HG02571 (cell line): ENCODE measurements around the gene HK2.
"Not testable (repeated sequence)": the region's sequence is repeated elsewhere in the genome, so short reads cannot be mapped to it uniquely, and the experiment has no call there.

Experiments
- ATAC-seq: cut with Tn5 transposase; IDR thresholded peaks from one replicate; pipeline ENCODE4 v1.9.1; 2021; ENCODE audit warnings: mild to moderate bottlenecking, moderate library complexity; ENCODE audit not compliant: unreplicated experiment

HK2 gene

DNA sequence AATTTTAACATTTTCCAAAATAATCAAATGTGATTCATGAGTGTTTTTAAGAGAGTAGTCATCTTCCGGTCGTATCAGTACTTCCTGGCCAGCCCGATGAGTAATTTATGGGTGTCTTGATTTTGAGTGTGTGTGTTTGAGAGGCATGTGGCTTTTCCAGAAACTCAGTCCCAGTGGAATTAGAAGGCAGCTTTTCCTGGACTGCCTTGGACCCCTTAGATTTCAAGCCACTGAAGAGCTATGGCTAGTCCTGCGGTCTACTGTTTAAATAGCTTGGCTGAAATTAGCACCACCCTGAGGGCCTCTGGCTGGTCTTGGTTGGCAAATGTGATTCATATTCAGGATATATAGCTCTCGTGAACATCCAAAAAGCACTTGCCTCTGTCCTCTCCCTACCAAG is 59.4 kb downstream of the HK2 start:
- ATAC-seq: no peak

DNA sequence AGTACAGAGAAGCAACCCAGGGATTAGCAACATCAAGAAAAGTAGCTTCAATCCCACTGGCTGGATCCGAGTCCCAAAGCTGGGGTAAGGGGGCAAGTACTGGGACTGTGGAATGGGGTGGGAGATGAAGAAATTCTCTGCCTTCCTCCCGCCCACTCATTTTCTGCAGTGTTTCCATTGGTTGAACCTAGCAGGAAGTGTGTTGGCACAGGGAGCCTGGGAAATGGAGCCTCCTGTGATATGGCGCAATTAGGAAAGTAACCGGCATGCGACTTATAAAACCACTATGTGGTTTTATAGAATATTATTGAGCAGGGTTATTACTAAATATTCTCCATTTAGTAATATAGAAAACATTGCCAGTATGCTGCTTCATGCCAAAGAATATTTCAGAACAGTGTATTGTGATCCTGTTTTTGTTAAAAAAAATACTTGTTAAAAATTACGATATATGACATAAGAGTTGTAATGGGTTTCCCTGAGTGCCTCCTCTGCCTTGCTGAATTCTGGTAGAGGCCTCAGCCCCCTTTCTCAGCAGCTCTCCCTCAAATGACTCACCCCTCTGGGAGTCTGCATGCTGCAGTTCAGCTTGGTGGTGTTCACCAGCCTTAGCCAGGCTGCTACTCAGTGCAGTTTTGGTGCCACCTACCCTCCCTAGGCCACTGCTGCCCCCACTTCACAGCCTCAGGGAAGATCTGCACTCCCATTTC is 60.5 kb downstream of the HK2 start:
- no peak for ATAC-seq

DNA sequence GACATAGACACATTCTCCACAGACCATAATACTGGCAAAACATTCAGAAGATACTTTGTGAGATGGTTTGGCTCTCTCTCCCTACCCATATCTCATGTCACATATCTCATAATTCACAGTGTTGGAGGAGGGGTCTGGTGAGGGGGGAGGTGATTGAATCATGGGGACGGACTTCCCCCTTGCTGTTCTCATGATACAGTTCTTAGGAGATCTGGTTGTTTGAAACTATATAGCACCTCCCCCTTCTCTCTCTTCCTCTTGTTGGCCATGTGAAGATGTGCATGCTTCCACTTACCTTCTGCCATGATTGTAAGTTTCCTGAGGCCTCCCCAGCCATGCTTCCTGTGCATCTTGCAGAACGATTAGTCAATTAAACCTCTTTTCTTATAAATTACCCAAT is 61.1 kb downstream of the HK2 start:
- ATAC-seq: no peak

DNA sequence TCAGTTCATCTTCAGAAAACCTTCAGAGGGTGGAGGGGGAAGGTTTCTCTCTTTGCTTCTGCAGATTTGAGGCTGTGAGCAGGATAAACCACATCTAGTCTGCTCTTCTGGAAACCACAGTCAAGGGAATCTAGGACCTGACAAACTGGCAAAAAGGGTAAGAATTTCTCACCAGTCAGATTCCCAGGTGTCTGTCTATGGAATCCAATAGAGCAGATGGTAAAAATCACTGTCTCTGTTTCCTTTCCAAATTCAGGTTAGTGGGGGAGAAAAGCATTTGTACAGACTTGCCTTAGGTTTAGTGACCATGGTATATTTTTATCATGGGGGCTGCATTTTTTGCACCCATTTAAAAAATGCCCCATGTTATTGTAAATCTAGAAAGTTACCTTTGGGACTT is 62.3 kb downstream of the HK2 start:
- ATAC-seq: no peak

DNA sequence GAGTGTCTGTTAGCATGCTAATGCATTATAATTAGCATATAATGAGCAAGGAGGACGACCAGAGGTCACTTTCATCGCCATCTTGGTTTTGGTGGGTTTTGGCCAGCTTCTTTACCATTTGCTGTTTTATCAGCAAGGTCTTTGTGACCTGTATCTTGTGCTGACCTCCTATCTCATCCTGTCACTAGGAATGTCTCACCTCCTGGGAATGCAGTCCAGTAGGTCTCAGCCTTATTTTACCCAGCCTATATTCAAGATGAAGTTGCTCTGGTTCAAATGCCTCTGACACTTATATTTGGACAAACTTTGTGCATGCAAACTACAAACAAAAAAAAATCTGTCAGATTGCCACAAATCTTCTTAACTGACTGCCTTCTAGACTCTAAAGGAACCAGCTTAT is 66.3 kb downstream of the HK2 start:
- not testable (repeated sequence) for ATAC-seq

DNA sequence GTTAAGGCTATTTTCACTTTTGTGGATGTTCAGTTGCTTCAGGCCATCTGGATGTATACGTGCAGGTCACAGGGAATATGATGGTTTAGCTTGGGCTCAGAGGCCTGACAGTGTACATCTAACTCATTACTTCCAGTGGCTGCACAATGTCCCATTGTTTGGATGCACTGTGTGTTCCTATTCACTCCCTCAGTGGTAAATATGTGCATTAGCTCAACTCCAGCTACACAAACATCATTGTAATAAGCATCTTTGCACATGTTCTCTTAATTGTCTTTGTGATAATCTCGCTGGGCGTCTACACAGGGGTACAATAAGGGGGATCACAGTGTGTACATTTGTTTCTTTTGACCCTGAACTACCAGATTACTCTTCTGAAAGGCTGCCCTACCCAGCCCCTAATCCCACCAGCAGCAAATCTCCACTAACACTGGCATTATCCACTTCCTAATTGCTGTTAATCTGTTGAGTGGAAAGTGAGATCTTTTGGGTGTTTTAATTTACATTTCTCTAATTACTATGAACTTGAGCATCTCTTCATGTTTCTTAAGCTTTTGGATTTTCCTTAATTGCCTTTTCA is 68.4 kb downstream of the HK2 start:
- ATAC-seq: no peak

DNA sequence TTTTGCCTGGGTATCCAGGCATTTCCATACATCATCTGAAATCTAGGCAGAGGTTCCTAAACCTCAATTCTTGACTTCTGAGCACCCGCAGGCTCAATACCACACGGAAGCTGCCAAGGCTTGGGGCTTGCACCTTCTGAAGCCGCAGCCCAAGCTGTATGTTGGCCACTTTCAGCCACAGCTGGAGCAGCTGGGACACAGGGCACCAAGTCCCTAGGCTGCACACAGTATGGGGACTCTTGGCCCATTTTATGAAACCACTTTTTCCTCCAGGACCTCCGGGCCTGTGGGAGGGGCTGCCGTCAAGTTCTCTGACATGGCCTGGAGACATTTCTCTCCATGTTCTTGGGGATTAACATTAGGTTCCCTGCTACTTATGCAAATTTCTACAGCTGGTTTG is 72.5 kb downstream of the HK2 start:
- ATAC-seq: no peak

DNA sequence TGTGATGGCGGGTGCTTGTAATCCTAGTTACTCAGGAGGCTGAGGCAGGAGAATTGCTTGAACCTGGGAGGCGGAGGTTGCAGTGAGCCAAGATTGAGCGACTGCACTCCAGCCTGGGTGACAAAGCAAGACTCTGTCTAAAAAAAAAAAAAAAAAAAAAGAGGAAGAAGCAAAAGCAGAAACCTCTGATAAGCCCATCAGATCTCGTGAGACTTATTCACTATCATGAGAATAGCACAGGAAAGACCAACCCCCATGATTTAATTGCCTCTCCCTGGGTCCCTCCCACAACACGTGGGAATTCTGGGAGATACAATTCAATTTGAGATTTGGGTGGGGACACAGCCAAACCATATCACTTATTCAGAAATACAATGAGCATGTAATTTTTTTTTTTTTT is 73.6 kb downstream of the HK2 start:
- ATAC-seq: not testable (repeated sequence)

DNA sequence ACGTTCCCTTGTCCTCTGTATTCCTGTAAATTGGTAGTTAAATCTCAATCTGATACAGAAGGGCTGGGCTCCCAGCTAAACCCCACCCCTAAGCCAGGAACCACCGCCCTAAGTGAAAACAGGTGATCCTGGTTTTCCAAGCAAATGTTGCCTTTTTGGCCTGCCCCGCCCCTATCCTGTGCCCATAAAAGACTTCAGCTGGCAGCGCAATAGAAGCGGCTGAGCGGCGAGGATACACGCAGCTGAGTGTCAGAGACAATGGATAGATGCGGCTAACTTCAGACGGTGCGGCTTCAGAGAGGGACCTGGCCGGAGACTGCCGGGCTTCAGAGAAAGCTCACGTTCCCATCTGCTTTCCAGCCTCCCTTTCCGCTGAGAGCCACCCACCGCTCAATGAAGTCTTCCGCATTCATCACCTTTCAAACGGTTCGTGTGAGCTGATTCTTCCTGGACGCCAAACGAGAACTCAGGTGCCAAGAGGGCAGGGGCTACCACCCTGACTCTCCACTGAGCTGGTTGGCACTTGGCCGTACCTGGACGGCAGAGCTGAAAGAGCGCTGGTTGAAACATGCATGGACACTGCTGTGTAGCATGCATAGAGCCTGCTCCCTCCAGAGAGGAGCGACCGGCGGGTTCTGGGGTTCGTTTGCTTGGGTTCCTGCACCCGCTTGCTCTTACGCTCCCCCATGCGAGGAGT is 75.0 kb downstream of the HK2 start:
- ATAC-seq: no peak

DNA sequence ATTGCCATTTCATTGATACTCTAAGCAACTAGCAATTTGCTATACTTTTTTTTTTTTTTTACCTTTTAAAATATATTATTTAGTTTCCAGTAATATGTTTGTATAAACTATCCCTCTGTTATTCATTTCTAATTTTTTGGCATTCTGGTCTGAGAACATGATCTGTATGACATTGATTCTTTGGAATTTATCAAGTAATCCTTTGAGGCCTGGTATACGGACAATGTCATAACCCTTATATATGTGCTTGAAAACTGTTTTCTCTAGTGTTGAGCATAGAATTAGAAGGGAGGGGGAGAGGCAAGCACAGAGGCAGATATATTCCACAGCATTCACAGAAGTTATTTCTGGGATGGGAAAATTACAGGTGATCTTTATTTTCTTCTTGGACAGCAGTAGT is 76.3 kb downstream of the HK2 start:
- ATAC-seq: no peak

DNA sequence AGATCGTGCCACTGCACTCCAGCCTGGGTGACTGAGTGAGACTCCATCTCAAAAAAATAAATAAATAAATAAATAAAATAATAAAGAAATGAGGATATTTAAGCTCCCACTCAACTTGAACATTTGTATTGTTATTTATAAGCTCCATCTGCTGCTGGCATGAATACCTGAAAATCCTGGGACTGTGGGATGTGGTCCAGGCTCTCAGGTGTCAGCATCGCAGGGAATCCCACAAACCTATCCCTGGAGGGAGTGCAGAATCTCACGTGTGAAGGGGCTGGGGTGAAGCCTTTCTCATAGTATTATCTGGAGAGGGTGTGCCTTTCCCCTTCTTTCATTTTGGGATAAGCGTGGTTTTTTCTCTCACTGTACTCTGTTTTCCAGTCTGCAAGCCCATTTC is 77.1 kb downstream of the HK2 start:
- ATAC-seq: no peak

DNA sequence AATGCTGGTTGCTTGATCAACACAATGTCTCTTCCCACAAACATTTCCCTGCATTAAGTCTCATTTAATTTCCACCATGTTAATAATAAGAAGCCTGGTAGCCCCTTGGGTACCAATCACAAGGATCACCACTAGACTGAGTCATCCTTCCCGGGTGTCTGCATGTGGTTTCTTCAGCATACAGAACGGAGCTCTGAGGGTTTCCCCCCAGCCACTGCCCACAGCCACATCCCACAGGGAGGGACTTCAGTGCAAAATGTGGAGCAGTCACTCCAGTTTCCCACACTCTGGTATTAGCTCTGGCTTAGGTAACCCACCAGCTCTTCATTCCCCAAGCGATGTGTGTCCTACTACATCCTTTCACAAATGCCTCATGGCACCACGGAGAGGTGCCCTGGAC is 81.8 kb downstream of the HK2 start:
- ATAC-seq: no peak

DNA sequence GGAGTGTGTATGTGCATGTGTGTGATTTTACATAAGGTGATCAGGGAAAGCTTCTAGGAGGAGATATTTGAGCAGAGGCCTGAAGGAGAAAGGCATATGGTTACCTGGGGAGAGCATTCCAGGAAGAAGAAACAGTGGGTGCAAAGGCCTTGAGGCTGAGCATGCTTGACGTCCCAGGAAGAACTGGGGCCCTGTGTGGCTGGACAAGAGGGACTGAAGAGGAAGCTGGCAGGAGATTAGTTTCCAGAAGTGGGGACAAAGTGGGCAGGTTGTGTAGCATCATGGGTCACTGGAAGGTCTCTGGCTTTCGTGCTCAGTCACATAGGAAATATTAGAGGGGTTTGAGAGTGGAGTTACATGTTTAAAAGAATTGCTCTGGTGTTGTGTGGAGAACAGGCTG is 82.5 kb downstream of the HK2 start:
- no peak for ATAC-seq

DNA sequence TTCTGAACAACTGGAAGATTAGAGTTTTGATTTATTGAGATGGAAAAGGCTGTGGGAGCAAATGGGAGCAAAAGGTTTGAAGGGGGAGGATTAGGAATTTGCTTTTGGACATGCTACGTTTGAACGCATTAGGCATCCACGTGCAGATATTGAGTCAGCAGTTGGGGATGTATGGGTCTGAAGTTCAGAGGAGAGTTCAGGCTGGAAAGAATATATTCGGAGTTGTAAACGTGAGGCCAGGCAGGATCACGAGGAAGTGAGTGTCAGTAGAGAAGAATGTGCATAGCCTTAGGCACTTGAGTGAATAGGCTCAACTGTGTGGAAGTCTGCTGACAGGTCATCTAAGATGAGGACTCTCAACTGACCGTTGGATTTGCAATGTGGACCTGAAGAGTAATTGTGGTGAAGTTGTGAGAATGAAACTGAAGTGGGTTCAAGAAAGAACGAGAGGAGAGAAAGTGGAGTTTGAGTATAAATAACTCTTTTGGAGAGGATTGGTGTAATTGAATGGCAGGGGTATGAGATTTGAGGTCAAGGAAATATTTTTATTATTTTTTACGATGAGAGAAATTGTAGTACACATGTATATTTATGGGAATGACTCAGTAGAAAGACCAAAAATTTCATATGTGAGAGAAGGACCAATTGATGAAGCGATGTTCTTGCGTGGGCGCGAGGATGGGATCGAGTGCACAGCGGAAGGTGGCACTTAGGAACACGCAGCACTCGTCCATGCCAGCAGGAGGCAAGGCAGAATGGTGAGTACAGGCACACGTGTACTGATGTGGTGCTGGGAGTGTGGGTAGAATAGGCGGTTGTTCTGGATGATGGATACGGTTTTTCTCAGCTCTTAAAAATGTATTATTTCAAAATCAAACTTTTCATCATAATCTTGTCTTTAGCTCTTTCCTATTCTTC is 84.0 kb downstream of the HK2 start:
- no peak for ATAC-seq

DNA sequence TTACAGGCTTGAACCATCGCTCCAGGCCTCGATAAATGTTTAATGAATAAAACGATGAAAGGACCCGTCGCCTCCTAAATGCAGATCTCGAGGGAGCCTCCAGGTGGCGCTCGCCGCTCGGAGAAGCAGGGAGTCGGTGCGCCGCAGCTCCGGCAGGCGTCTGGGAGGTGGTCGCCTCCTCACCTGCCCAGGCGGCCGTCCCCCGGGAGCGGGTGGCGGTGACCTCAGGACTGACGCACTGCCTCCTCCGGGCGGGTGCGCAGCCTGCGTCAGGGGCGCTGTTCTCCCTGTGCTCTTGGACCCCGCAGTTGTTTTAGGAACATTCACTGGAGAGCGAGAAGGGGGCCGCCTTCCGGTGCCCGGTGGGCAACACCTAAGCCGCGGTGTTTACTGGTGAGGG is 85.9 kb downstream of the HK2 start:
- ATAC-seq: no peak

DNA sequence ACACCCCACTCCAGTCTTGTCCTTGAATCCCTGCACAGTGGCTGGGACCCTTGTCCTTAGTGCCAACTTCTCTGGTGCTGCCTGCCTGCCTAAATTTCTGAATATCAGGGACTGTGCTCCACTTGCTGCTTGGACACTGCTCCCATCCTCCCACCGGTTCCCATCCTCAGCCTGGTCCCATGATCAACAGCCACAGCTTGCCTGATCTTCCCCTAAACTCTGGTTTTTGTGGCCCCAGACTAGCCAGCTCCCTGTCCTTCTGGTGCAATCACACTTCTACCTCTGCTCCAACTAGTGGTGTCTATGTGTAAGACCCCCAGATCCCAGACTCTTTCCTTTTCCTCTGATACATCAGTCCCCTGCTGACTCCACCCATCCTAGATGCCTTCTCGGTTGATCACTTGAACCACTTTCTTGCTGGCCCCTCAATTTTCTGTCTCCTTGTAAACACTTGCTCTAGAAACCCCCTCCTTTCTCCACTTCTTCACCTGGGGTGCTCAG is 87.4 kb downstream of the HK2 start:
- no peak for ATAC-seq

DNA sequence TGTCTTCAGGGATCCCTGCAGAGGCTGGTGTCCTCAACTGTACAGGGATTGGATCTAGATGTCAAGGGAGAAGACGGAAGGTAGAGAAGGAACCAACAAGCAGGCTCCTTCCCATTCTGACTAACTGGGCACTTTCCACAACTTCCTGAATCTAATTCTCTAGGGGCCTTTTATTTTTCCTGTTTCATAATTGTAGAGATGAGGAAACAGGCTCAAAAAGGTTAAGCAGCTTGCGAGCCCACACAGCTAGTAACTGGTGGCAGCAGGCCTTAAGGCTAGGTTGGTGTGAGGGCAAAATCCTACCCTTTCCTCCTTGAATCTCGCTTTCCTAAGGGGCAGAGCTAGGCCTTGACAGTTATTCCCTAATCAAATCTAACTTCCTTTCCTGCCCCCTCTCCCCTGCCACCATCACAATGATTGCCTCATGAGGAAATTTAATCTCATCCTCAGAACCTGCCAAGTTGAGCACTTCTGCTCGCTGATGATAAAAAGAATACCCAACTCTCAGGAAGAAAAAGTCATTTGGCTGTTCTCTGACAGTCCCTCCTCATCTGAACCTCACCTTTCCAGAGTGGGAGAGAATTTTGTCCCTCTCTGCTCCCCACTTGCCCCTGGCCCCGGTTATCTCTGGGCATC is 88.8 kb downstream of the HK2 start:
- no peak for ATAC-seq

DNA sequence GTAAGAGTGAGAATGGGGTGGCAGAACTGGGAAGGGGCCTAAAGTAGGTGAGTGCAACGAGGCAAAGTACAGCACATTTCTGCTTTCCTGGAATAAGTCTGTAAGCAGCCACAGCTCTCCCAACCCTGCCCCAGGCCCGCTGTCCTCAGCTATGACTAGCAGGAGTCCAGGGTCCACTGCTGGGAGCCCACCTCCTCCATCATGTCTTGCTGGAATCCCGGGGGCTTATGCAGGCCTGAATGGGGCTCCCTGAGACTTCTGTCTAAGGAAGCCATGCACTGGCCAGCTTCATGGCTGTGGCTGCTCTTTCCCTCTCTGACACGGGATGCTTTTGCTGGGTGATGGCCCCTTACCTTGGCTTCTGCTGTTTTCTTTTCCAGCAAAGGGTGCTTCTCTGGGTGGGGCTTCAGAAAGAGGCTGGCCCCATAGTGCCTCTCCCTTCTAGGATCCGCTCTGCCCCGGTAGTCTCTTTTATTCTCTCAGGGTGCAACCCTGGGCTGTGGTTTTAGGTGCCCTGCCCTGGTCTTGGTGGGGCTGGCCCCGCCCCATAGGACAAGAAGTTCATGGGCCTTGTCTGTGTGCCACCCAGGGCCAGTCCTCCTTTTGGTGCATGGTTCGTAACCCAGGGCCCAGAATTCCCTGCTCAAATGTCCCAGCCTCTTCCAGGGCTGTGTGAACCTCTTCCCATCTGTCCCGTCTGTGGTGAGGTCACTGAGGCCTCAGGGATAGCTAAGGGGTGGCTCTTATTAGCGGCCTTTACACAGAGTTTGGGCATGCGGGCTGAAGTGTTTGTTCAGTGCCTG is 90.7 kb downstream of the HK2 start:
- no peak for ATAC-seq

DNA sequence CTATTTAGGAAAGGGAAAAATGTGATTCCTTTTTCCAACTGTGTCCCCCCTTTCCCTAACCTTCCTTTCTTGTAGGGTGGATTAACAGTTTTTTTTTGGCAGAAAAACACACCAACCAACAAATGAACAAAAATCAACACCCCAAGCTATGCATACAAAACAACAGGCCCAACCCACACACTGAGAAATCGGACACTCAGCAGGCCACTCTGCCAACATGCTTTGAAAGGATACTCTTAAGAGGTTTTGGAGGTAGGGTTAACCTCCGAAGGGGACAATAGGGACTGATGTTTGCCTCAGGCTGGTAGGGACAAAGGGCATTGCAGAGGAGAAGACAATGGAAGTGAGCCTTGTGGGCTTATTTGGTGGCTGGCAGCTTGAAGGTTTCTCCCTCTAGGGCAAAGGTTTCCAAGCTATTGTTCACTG is 91.4 kb downstream of the HK2 start:
- no peak for ATAC-seq

DNA sequence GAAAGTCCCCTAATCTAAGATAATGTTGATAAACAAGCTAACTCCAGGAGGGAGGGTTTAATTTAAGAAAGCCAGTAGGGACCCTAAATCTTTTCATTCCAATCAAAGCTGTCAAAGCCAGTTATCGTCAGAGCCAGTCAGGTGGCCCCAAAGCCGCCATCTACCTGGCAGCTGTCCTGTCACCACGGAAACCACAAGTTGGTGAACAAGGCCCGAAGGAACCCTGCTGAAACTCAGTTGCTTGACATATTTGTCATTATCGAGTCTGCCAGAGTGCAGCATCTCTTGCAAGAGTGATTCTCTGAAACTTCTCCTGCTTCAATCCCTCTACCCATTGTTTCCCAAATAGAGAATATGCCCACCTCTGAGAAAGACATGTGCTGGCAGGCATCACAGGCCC is 93.7 kb downstream of the HK2 start:
- ATAC-seq: no peak
